Erythroblast (primary cell): ENCODE data around the gene ACSM5.

Source experiments
- DNase-seq, 2 experiments: peaks; one replicate each; lab custom pipeline; 2025; lab: John Stamatoyannopoulos, UW
- GATA1 ChIP-seq: IDR thresholded peaks from 2 replicates; pipeline ENCODE4 v1.6.1; 2011; ENCODE audit warnings: low read depth, mild to moderate bottlenecking, control low read depth, low read length, moderate library complexity
- POLR2A ChIP-seq: IDR thresholded peaks from 2 replicates; pipeline ENCODE4 v1.6.1; 2011; ENCODE audit warnings: mild to moderate bottlenecking, low read length

The ACSM5 gene

GRCh38 chr16:20388854-20389253 lies 20.5 kb upstream of the ACSM5 start:
- no peak for DNase-seq
- TF ChIP-seq POLR2A: no peak
- no peak for TF ChIP-seq GATA1

DNA sequence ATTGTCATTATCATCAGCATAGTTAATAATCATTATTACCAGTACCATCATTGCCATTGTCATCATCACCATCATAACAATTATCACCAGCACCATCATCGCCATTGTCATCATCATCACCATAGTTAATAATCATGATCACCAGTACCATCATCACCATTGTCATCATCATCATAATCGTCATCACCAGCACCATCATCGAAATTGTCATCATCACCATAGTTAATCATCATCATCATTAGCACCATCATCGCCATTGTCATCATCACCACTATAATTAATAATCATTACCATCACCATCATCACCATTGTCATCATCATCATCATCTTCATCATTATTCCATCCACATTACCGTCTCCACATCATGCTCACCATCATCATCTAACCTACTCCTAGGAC lies 18.3 kb upstream of the ACSM5 start:
- TF ChIP-seq GATA1: no peak
- TF ChIP-seq POLR2A: no peak
- no peak for DNase-seq

DNA sequence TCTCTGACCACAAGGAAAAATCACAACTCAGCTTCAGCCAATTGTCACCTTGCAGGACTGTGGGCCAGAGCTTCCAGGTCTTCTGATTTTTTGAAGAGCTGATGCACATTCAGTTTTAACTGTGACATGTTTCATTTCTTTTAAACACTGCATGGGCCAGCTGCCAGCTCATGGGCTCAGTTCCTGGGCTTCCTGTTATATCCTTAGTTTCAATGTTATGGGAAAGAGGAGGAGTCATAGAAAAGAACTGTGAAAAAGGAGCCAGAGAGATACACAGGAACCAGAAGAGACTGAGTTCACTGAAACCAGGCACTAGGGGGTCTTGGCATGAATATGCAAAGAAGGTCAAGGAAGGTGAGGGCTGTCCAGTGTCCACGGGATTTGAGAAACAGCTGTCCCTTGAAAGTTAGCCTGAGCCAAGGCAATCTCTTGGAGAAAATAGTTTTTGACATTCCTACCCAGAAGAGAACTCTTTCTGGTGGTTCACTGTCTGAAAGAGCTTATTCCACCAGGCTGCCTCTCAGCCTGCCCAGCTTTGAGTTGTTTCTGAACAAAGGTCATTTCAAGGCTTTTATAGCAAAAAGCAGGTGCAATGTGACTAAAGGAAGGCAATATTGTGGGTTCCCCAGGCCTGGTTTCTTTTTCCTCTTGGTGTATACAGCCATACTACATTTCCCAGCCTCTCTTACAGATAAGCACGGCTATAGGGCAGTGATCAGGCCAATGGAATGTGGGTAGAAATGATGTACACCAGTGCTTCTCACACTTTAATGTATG lies 15.3 kb upstream of the ACSM5 start:
- TF ChIP-seq GATA1 (no peak), POLR2A (no peak)
- no peak for DNase-seq

DNA sequence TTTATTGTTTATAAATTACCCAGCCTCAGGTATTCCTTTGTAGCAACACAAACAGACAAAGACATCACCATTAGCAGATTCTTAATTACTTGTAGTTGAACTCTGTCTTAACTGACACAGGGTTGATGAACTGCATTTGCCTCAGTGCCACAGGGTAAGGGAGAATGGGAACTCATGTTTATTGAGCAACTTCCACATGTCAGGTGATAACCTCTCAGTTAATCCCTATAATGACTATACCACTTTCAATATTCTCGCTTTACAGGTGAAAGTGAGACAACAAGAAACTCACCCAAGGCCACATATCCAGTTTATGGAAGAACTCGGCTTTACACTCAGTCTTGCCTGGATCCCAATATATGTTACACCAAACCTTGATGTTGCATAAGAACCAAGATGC lies 13.4 kb upstream of the ACSM5 start:
- TF ChIP-seq GATA1 (no peak), POLR2A (no peak)
- no peak for DNase-seq

DNA sequence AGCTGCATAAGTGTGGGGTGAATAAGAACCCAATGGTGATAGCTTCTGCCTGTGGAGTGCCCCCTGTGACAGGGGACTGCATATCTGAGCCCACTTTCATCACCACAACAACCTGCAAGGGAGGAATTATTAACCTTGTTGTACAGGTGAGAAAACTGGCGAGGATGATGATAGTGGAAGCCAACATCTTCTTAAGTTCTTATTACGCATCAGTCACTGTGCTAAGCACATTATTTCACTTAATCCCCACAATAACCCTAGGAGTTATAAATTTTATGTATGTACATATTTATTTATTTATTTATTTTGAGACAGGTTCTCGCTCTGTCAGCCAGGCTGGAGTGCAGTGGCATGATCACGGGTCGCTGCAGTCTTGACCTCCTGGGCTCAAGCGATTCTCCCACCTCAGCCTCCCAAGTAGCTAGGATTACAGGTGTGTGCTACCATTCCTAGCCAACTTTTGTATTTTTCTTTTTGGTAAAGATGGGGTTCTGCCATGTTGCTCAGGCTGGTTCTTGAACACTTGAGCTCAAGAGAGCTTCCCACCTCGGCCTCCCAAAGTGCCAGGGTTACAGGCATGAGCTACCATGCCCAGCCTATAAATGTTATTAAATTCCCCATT lies 12.4 kb upstream of the ACSM5 start:
- no peak for DNase-seq
- TF ChIP-seq POLR2A: no peak
- no peak for TF ChIP-seq GATA1

- no peak for DNase-seq
- no peak for TF ChIP-seq POLR2A
- no peak for TF ChIP-seq GATA1
These were observed 11.8 kb upstream of the ACSM5 start for GRCh38 chr16:20397468-20398074.

DNA sequence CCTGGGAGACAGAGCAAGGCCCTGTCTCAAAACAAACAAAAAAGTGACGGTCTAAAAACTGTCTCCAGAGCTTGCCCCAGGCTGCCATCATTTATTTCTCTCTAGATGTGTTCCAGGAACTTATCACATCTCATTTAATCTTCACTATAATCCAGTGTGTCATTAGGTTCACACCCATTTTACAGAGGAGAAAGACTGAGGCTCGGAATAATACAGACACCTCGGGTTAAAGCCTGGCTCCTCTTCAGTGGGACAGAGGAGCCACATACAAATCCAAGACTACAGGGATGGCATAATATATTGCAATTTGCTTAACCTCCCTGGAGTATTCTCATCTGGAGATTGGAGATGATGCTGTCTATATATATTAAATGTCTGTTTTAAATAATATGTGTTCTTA lies 10.7 kb upstream of the ACSM5 start:
- no peak for TF ChIP-seq POLR2A
- TF ChIP-seq GATA1: no peak
- no peak for DNase-seq

- TF ChIP-seq GATA1 (no peak), POLR2A (no peak)
- no peak for DNase-seq
These were observed 10.1 kb upstream of the ACSM5 start for GRCh38 chr16:20399185-20399584.

- no peak for DNase-seq
- TF ChIP-seq POLR2A: no peak
- no peak for TF ChIP-seq GATA1
These were observed 8.3 kb upstream of the ACSM5 start for GRCh38 chr16:20401066-20401465.

DNA sequence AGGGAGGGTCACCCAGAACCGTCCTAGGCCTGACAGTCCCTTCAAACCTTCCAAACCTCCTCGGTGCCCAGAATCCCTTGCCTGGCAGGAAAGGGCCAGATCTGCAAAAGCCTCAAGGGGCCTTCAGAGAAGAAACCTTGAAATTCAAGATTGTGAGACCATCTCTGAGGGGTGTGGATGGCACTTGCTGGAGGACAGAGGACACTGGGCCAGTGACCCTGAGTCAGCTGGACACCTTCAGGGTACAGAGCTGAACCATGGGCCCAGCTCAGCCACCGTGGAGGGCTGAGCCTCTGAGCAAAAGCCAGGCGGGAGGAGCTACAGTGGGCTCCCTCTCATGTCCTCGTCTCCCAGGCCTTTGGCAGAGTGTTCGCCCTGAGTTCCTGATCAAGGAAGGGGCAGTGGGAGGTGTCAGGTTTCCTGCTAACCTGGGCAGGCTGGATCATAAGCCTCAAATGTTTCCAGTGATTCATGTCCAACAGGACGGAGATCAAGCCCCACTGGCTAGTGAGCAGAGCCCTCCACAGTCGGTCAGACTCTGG lies 7.8 kb upstream of the ACSM5 start:
- no peak for TF ChIP-seq POLR2A
- TF ChIP-seq GATA1: no peak
- no peak for DNase-seq

DNA sequence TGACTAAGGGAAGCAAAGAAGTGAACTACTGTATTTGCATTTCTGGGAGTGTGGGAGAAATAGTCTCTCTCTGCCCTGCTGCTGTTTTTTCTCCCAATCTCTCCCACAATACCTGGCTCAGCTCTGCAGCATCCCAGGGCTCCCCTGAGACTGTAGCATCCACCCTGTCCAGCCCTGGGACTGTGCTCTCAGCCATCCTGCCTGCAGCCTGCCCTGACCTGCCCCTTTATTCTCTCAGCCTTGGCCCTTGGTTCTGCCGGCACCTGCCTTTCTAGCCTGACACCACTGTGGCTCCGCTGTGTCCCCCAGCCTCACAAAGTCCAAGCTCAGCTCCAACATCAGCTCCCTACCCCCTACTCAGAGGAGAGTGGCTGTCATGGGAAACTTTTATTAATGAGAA lies 6.7 kb upstream of the ACSM5 start:
- no peak for TF ChIP-seq GATA1
- no peak for TF ChIP-seq POLR2A
- no peak for DNase-seq

- no peak for TF ChIP-seq POLR2A
- no peak for TF ChIP-seq GATA1
- no peak for DNase-seq
These were observed 4.7 kb upstream of the ACSM5 start, which contains the start of gene PDILT for GRCh38 chr16:20404637-20405036. PDILT (minus strand) TSS chr16:20404737; CDS start chr16:20399300, 5,437 bp downstream.

- no peak for DNase-seq
- TF ChIP-seq POLR2A (no peak), GATA1 (no peak)
These were observed 888 bp downstream of the ACSM5 start for GRCh38 chr16:20410121-20410723.
